GM18907 (cell line): ENCODE measurements around the gene BBLN.
"Not testable (repeated sequence)": the region's sequence is repeated elsewhere in the genome, so short reads cannot be mapped to it uniquely, and the experiment has no call there.

Experiments
- ATAC-seq: cut with Tn5 transposase; IDR thresholded peaks from one replicate; pipeline ENCODE4 v1.9.1; 2021; ENCODE audit warnings: mild to moderate bottlenecking, moderate library complexity; ENCODE audit not compliant: unreplicated experiment

The BBLN gene

GRCh38 chr9:128162215-128163026 lies 2.4 kb downstream of the BBLN start:
- no peak for ATAC-seq

- ATAC-seq: no peak
Observed at GRCh38 chr9:128163027-128163515, 3.0 kb downstream of the BBLN start.

GRCh38 chr9:128163523-128164306 lies 3.6 kb downstream of the BBLN start:
- ATAC-seq: no peak

GRCh38 chr9:128164307-128164885 lies 4.3 kb downstream of the BBLN start:
- no peak for ATAC-seq

GRCh38 chr9:128166169-128166568 lies 6.1 kb downstream of the BBLN start:
- ATAC-seq: no peak

- no peak for ATAC-seq
Observed at GRCh38 chr9:128167209-128167608, 7.1 kb downstream of the BBLN start.

GRCh38 chr9:128168731-128169308 lies 8.8 kb downstream of the BBLN start:
- ATAC-seq: no peak

- ATAC-seq: no peak
Observed at GRCh38 chr9:128169492-128169891, 9.4 kb downstream of the BBLN start.

GRCh38 chr9:128169925-128170324 lies 9.9 kb downstream of the BBLN start:
- ATAC-seq: no peak

GRCh38 chr9:128174062-128174461 lies 14.0 kb downstream of the BBLN start:
- ATAC-seq: no peak

- ATAC-seq: no peak
Observed at GRCh38 chr9:128175102-128175563, 15.1 kb downstream of the BBLN start.

- no peak for ATAC-seq
Observed at GRCh38 chr9:128175726-128176125, 15.7 kb downstream of the BBLN start.

- no peak for ATAC-seq
Observed at GRCh38 chr9:128178806-128179431, 18.9 kb downstream of the BBLN start.

- ATAC-seq: no peak
Observed at GRCh38 chr9:128180001-128180400, 19.9 kb downstream of the BBLN start.

GRCh38 chr9:128180447-128180846 lies 20.4 kb downstream of the BBLN start:
- ATAC-seq: no peak

- not testable (repeated sequence) for ATAC-seq
Observed at GRCh38 chr9:128181480-128181879, 21.4 kb downstream of the BBLN start.

GRCh38 chr9:128182893-128183588 lies 23.0 kb downstream of the BBLN start:
- ATAC-seq: no peak

GRCh38 chr9:128185979-128186965 lies 26.2 kb downstream of the BBLN start:
- no peak for ATAC-seq

- no peak for ATAC-seq
Observed at GRCh38 chr9:128187361-128187760, 27.3 kb downstream of the BBLN start.
